ENCODE data around the gene HIGD1C.

- TF ChIP-seq EP300 (IDR thresholded peaks at IDR 0.05), result no peak
- no peak for TF ChIP-seq CTCF (IDR thresholded peaks at IDR 0.05)
Observed at GRCh38 chr12:50981319-50982239, 29.2 kb downstream of the HIGD1C start.
